ENCODE results near the gene COLEC12.
A peak's percentile ranks its signal among the peaks of the same experiment; 100 is the strongest.

Gene COLEC12

GRCh38 chr18:386994-387393 is 113.5 kb downstream of the COLEC12 start:
- no peaks in the 10 kb centered on the region for H3K36me3 ChIP-seq (ENCODE audit: control insufficient read depth in 2 of 2, insufficient read depth in 1 of 2, low read length in 2 of 2)
- no peak overlapping the region for H3K27ac ChIP-seq (ENCODE audit: extremely low read depth, low read depth, low read length)
- CTCF ChIA-PET = interaction anchor here (0.6 kb wide), 2 partner anchors 13 to 64 kb away, joined by 3 read pairs; no protein-coding TSS in a partner anchor
- no peaks in the 10 kb centered on the region for H3K9me3 ChIP-seq (ENCODE audit: control insufficient read depth, insufficient read depth, low read depth, low read length)
- POLR2A ChIA-PET = no interaction called here
- H3K4me1 ChIP-seq (ENCODE audit: control insufficient read depth, insufficient read depth, low read length) = peaks cover 7% of the 10 kb centered on the region
- H3K4me3 ChIP-seq (ENCODE audit: low read depth, low read length) = no peak overlapping the region
- TF ChIP-seq ZNF266 (tag by site-specific recombination; IDR thresholded peaks at IDR 0.05; ENCODE audit: low read depth) = no peak
- 0 out of 2 replicates have a peak, but pooled peaks have one; percentile 23 for TF ChIP-seq ZNF596 (tag by site-specific recombination; IDR thresholded peaks at IDR 0.05)
- peak; percentile 91 for TF ChIP-seq ZNF843 (tag by site-specific recombination; IDR thresholded peaks at IDR 0.05)
- TF ChIP-seq OSR2 (tag by site-specific recombination; IDR thresholded peaks at IDR 0.05) = peak; percentile 72
- TF ChIP-seq ZNF707 (tag by site-specific recombination; IDR thresholded peaks at IDR 0.05) = no peak
- TF ChIP-seq OVOL3 (tag by site-specific recombination; IDR thresholded peaks at IDR 0.05) = peak; percentile 87
- peak; percentile 21; the same call in 1 of the 2 replicates for TF ChIP-seq GLIS1 (tag by site-specific recombination; IDR thresholded peaks at IDR 0.05)
- no peak for TF ChIP-seq ZBTB26 (tag by site-specific recombination; optimal IDR thresholded peaks at IDR 0.05)
- no peak for TF ChIP-seq ZNF488 (tag by site-specific recombination; IDR thresholded peaks at IDR 0.05)
- TF ChIP-seq ZNF302 (tag by site-specific recombination; IDR thresholded peaks at IDR 0.05; ENCODE audit: low read depth) = no peak
- TF ChIP-seq ZNF561 (tag by site-specific recombination; IDR thresholded peaks at IDR 0.05; ENCODE audit: borderline replicate concordance) = peak; percentile 57; the same call in 1 of the 2 replicates
- no peak for TF ChIP-seq ZNF426 (tag by site-specific recombination; IDR thresholded peaks at IDR 0.05)
- no peak for TF ChIP-seq ZNF621 (tag by site-specific recombination; IDR thresholded peaks at IDR 0.05)
- TF ChIP-seq ZXDB (tag by site-specific recombination; IDR thresholded peaks at IDR 0.05) = 0 out of 2 replicates have a peak, but pooled peaks have one; percentile 48
- TF ChIP-seq, protein P1, sequence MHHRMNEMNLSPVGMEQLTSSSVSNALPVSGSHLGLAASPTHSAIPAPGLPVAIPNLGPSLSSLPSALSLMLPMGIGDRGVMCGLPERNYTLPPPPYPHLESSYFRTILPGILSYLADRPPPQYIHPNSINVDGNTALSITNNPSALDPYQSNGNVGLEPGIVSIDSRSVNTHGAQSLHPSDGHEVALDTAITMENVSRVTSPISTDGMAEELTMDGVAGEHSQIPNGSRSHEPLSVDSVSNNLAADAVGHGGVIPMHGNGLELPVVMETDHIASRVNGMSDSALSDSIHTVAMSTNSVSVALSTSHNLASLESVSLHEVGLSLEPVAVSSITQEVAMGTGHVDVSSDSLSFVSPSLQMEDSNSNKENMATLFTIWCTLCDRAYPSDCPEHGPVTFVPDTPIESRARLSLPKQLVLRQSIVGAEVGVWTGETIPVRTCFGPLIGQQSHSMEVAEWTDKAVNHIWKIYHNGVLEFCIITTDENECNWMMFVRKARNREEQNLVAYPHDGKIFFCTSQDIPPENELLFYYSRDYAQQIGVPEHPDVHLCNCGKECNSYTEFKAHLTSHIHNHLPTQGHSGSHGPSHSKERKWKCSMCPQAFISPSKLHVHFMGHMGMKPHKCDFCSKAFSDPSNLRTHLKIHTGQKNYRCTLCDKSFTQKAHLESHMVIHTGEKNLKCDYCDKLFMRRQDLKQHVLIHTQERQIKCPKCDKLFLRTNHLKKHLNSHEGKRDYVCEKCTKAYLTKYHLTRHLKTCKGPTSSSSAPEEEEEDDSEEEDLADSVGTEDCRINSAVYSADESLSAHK (tag by site-specific recombination; IDR thresholded peaks at IDR 0.05) = peak; percentile 86
- no peak for TF ChIP-seq AEBP2 (tag by site-specific recombination; IDR thresholded peaks at IDR 0.05; ENCODE audit: borderline replicate concordance)
- TF ChIP-seq FEZF1 (tag by site-specific recombination; IDR thresholded peaks at IDR 0.05) = peak; percentile 92
- TF ChIP-seq ZNF580 (tag by site-specific recombination; IDR thresholded peaks at IDR 0.05) = peak; percentile 96
- TF ChIP-seq ZNF473 (tag by site-specific recombination; IDR thresholded peaks at IDR 0.05) = no peak
- TF ChIP-seq MEIS1 (CRISPR knock-in tag; IDR thresholded peaks at IDR 0.05; ENCODE audit: borderline replicate concordance) = no peak
- no peak for TF ChIP-seq ZNF221 (tag by site-specific recombination; IDR thresholded peaks at IDR 0.05; ENCODE audit: borderline replicate concordance)
- TF ChIP-seq ZSCAN4 (tag by site-specific recombination; IDR thresholded peaks at IDR 0.05) = no peak
- TF ChIP-seq, protein P2, sequence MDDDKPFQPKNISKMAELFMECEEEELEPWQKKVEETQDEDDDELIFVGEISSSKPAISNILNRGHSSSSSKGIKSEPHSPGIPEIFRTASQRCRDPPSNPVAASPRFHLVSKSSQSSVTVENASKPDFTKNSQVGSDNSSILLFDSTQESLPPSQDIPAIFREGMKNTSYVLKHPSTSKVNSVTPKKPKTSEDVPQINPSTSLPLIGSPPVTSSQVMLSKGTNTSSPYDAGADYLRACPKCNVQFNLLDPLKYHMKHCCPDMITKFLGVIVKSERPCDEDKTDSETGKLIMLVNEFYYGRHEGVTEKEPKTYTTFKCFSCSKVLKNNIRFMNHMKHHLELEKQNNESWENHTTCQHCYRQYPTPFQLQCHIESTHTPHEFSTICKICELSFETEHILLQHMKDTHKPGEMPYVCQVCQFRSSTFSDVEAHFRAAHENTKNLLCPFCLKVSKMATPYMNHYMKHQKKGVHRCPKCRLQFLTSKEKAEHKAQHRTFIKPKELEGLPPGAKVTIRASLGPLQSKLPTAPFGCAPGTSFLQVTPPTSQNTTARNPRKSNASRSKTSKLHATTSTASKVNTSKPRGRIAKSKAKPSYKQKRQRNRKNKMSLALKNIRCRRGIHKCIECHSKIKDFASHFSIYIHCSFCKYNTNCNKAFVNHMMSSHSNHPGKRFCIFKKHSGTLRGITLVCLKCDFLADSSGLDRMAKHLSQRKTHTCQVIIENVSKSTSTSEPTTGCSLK (tag by site-specific recombination; IDR thresholded peaks at IDR 0.05) = no peak
- TF ChIP-seq ZNF423 (tag by site-specific recombination; IDR thresholded peaks at IDR 0.05) = 0 out of 2 replicates have a peak, but pooled peaks have one; percentile 43
- TF ChIP-seq, protein P3, sequence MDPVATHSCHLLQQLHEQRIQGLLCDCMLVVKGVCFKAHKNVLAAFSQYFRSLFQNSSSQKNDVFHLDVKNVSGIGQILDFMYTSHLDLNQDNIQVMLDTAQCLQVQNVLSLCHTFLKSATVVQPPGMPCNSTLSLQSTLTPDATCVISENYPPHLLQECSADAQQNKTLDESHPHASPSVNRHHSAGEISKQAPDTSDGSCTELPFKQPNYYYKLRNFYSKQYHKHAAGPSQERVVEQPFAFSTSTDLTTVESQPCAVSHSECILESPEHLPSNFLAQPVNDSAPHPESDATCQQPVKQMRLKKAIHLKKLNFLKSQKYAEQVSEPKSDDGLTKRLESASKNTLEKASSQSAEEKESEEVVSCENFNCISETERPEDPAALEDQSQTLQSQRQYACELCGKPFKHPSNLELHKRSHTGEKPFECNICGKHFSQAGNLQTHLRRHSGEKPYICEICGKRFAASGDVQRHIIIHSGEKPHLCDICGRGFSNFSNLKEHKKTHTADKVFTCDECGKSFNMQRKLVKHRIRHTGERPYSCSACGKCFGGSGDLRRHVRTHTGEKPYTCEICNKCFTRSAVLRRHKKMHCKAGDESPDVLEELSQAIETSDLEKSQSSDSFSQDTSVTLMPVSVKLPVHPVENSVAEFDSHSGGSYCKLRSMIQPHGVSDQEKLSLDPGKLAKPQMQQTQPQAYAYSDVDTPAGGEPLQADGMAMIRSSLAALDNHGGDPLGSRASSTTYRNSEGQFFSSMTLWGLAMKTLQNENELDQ (tag by site-specific recombination; IDR thresholded peaks at IDR 0.05; ENCODE audit: low read depth) = no peak
- TF ChIP-seq HOXA7 (CRISPR knock-in tag; IDR thresholded peaks at IDR 0.05; ENCODE audit: borderline replicate concordance) = no peak
- no peak for TF ChIP-seq ZBTB17 (tag by site-specific recombination; IDR thresholded peaks at IDR 0.05)

All from HEK293 (cell line).